NCI-H774 (cell line): ENCODE data around the gene SEMA5A.

Source experiments
- DNase-seq: peaks from one replicate; lab custom pipeline; 2025; lab: John Stamatoyannopoulos, UW

SEMA5A gene

DNA sequence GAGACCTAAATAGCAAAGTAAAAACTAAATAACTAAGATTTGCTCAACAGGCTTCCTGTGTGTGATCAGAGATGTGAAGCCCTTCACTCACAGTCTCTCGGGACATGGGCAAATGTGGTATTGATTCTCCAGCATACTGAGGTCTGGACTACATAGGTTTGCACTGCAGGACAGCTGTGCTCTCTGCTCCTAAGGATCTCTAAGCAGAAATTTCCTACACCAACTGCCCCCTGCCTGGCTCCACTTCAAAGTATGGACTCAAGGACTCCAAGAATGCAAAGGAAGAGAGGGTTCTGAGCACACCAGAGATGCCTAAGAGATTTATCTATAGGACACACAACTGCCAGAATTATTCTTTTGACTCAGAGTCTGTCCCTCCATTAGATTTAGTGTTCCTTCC is 487.2 kb downstream of the SEMA5A start:
- DNase-seq = no peak

GRCh38 chr5:9058161-9058560 is 487.7 kb downstream of the SEMA5A start:
- DNase-seq = no peak

- DNase-seq = no peak
Measured at GRCh38 chr5:9057406-9058000, 488.4 kb downstream of the SEMA5A start.

GRCh38 chr5:9056046-9056445 is 489.8 kb downstream of the SEMA5A start:
- no peak for DNase-seq

GRCh38 chr5:9054821-9055589 is 490.9 kb downstream of the SEMA5A start:
- DNase-seq = no peak

GRCh38 chr5:9054322-9054721 is 491.6 kb downstream of the SEMA5A start:
- no peak for DNase-seq

DNA sequence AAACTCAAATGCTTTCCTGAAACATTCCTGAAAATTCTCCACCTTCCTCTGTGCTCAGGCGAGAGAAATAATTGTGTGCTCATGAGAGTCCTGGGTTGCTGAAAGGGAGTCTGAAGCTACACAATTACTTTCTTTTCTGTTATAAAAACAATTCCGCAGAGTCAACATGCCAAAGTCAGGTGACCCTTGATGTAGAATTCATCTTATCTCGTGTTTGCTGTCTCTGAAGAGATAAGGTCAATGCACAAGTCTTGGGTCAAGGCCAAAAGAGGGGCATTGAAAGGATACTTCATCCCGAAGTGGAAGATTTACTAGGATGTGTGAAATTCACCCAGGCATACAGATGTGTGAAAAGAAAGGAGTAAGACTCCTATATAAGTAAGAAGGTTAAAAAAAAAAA is 493.5 kb downstream of the SEMA5A start:
- no peak for DNase-seq

GRCh38 chr5:9051779-9052178 is 494.1 kb downstream of the SEMA5A start:
- DNase-seq = no peak

DNA sequence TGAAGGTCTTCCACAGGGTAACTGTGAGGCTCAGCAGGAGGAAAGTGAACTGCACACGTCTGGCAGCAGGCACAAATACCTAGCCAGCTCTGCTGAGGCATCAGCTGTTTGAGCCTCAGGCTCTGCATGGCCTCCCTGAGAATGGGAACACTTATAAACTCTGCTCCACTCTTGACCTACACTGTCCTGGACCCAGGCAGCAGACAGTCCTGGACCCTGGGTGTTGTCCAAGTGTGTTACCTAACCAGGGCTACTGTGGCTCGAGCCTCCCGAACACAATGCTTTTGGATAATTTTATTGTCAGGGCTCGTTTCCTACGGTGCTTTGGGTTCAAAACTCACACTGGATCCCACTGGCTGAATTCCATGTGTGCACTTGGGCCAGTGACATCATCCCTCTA is 497.9 kb downstream of the SEMA5A start:
- no peak for DNase-seq

DNA sequence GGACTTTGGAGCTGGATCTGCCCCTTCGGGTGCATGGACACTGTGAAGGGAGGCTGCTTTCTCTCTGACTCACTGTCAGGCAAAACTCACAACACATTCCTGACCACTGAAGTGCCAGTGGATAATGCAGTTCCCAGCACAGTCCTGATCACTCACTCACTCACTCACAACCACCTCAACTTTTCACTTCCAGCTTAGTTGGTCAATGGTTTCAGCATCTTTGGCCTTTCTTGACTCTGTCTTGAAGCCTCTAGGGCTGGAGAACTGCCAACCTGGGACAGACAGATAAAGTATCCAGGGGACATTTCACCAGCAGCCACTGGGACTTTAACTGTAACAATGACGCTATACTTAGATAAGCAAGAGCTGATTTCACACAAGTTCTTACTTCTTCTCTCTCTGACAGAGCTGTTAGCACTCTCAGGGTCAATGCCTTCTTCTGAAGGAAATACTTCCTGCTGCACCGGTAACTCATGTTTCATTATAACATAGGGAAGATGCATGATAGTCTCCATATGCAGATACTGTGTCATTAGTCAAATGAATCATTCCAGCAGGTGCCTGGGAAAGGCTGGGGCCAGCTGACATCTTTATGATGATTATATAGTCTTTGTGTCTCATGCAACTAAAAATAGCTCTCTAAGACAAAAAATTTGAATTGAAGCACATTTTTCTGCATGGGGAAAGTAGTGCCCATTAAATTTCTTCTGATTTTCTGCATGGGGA is 499.0 kb downstream of the SEMA5A start:
- no peak for DNase-seq

DNA sequence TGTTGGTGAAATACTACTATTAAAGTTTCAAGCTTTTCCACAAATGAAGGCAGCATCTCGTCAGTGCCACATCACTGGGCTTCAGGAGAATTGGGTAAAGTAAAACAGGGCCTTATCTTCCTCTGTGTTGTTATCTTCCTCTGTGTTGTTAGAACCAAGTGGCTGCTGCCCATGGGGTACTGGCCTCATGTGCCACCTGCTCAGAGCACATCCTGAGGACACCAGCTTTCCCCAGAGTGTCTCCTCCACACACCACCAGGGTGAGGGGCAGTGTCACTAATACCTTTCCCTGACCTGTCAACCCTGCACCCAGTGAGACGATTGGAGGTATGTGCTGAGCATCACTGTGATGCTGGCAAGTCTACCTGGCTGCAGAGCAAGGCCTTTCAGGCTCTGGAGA is 499.9 kb downstream of the SEMA5A start:
- DNase-seq = no peak

DNA sequence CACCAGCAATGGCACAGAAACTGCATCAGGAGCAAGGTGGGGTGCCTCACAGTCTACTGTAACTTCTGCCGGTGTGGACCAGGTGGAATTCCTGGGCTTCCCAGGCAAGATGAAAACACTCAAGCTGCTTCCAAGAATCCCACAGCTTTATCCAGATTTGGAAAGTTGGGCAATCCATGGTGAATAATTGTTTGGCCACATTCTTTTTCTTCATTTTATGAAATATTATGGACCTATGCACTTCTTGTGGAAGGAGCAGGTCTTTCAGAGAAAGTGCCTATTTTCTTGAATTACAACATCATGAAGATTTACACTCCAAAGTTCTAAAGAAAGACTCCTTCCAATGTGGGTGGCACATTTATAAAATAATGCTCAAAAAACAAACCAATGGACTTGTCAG is 503.6 kb downstream of the SEMA5A start:
- no peak for DNase-seq

DNA sequence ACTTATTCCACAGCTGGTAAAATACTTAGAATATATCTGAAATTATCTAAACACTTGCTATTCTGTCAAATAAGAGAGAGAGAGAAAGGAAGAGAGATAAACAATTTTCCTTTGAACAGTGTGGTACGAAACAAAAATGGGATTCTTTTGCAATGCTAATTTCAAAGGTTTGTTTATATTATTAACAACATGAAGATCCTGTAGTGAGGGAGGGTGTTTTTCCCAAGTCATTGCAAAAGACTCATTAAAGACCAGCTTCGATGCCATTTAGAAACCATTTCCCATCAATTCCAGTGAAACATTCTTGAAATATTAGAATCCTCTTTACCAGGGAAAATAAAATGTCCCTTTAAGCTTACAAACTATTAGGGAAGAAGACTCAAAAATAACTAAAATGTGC is 505.4 kb downstream of the SEMA5A start:
- no peak for DNase-seq

- no peak for DNase-seq
Measured at GRCh38 chr5:9037048-9037447, 508.8 kb downstream of the SEMA5A start.

GRCh38 chr5:9035346-9035745 is 510.5 kb downstream of the SEMA5A start:
- no peak for DNase-seq

GRCh38 chr5:9034649-9035048 is 511.2 kb downstream of the SEMA5A start:
- no peak for DNase-seq

- no peak for DNase-seq
Measured at GRCh38 chr5:9033524-9033923, 512.4 kb downstream of the SEMA5A start.

DNA sequence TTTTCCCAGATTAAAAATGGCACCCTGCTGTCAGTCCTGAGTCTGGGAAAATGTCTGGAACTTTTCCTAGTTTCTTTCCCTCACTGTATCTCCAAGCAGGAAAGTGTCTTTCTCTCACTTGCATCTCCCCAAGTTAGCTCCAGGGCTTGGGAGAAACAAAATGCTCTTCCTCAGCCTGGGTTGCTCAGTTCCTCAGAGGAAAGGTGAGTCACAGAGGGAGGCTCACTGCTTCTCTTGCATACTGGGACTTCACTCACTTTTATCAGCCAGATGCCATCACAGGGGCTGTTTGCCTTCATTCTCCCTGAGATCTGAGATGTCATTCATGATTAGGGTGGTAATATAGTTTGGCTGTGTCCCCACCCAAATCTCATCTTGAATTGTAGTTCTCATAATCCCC is 519.9 kb downstream of the SEMA5A start:
- DNase-seq = no peak

- no peak for DNase-seq
Measured at GRCh38 chr5:9020996-9021395, 524.9 kb downstream of the SEMA5A start.

- no peak for DNase-seq
Measured at GRCh38 chr5:9015937-9016270, 530.0 kb downstream of the SEMA5A start.

GRCh38 chr5:9015260-9015936 is 530.5 kb downstream of the SEMA5A start:
- DNase-seq = no peak

- no peak for DNase-seq
Measured at GRCh38 chr5:9013147-9013546, 532.7 kb downstream of the SEMA5A start.
